GM12878 (cell line): ENCODE measurements around the gene PGC. TPM values are rescaled to one million over a fixed set of nuclear protein-coding genes. Genes with fewer than 3 reads are reported as not detected.

ENCODE experiments used
- ATF3 ChIP-seq: IDR thresholded peaks from 2 replicates; pipeline ENCODE4 v1.6.1; 2011; ENCODE audit warnings: low read depth, mild to moderate bottlenecking, low read length, moderate library complexity, borderline replicate concordance; ENCODE audit errors: extremely low read depth
- FOS ChIP-seq: IDR thresholded peaks from 3 replicates; pipeline ENCODE4 v1.6.1; 2011; ENCODE audit warnings: borderline replicate concordance; ENCODE audit not compliant: insufficient read length; ENCODE audit errors: extremely low read depth
- GATAD2B ChIP-seq: fragments of 450-650 bp; conservative IDR thresholded peaks from 2 replicates; pipeline ENCODE4 v1.6.1; 2017; ENCODE audit warnings: low read depth, mild to moderate bottlenecking, moderate library complexity
- HCFC1 ChIP-seq: fragments of 150-350 bp; IDR thresholded peaks from 2 replicates; pipeline ENCODE4 v1.6.1; 2014; ENCODE audit warnings: low read length
- IRF3 ChIP-seq: fragments of 450-650 bp; IDR thresholded peaks from 2 replicates; pipeline ENCODE4 v1.6.1; 2014; ENCODE audit warnings: mild to moderate bottlenecking
- IRF5 ChIP-seq: fragments of 450-650 bp; IDR thresholded peaks from 2 replicates; pipeline ENCODE4 v1.6.1; 2017; ENCODE audit warnings: borderline replicate concordance
- KAT2A ChIP-seq: conservative IDR thresholded peaks from 2 replicates; pipeline ENCODE4 v1.6.1; 2011; ENCODE audit warnings: low read depth, low read length; ENCODE audit not compliant: control insufficient read depth
- KDM1A ChIP-seq: fragments of 200-600 bp; sonication (generic); IDR thresholded peaks from 2 replicates; pipeline ENCODE4 v1.6.1; 2016; ENCODE audit warnings: borderline replicate concordance
- LARP7 ChIP-seq: fragments of 450-650 bp; IDR thresholded peaks from 2 replicates; pipeline ENCODE4 v1.6.1; 2017; ENCODE audit warnings: mild to moderate bottlenecking
- MEF2B ChIP-seq: fragments of 450-650 bp; IDR thresholded peaks from 2 replicates; pipeline ENCODE4 v1.6.1; 2018; ENCODE audit warnings: mild to moderate bottlenecking, moderate library complexity; ENCODE audit not compliant: partially characterized antibody, poor library complexity, severe bottlenecking
- MTA2 ChIP-seq: fragments of 450-650 bp; IDR thresholded peaks from 2 replicates; pipeline ENCODE4 v1.6.1; 2016; ENCODE audit warnings: low read depth, mild to moderate bottlenecking, moderate library complexity
- NFYB ChIP-seq: IDR thresholded peaks from 2 replicates; pipeline ENCODE4 v1.6.1; 2011; ENCODE audit warnings: low read depth, mild to moderate bottlenecking, low read length, improper control_type of control experiment, moderate library complexity; ENCODE audit not compliant: insufficient read depth
- NR2F1 ChIP-seq: fragments of 450-650 bp; conservative IDR thresholded peaks from 2 replicates; pipeline ENCODE4 v1.6.1; 2017; ENCODE audit warnings: mild to moderate bottlenecking
- PAX5 ChIP-seq: IDR thresholded peaks from 2 replicates; pipeline ENCODE4 v1.6.1; 2011; ENCODE audit warnings: low read depth, low read length, borderline replicate concordance
- PML ChIP-seq: IDR thresholded peaks from 2 replicates; pipeline ENCODE4 v1.6.1; 2012; ENCODE audit warnings: low read length, inconsistent platforms
- POLR2A ChIP-seq: IDR thresholded peaks from 2 replicates; pipeline ENCODE4 v1.6.1; 2011; ENCODE audit warnings: low read depth, mild to moderate bottlenecking, low read length
- POLR2AphosphoS5 ChIP-seq: IDR thresholded peaks from 2 replicates; pipeline ENCODE4 v1.6.1; 2011; ENCODE audit warnings: mild to moderate bottlenecking, low read length, inconsistent platforms
- POU2F2 ChIP-seq: IDR thresholded peaks from 3 replicates; pipeline ENCODE4 v1.6.1; 2011; ENCODE audit warnings: low read depth, mild to moderate bottlenecking, low read length, borderline replicate concordance
- RAD51 ChIP-seq: fragments of 450-650 bp; IDR thresholded peaks from 2 replicates; pipeline ENCODE4 v1.6.1; 2016; ENCODE audit warnings: moderate library complexity, mild to moderate bottlenecking, inconsistent platforms
- RELB ChIP-seq: fragments of 450-650 bp; IDR thresholded peaks from 2 replicates; pipeline ENCODE4 v1.6.1; 2017; ENCODE audit warnings: low read depth, mild to moderate bottlenecking, moderate library complexity
- SIN3A ChIP-seq: IDR thresholded peaks from 2 replicates; pipeline ENCODE4 v1.6.1; 2012; ENCODE audit warnings: low read depth, low read length, improper control_type of control experiment
- SMC3 ChIP-seq: IDR thresholded peaks from 2 replicates; pipeline ENCODE4 v1.6.1; 2011; ENCODE audit warnings: low read length, improper control_type of control experiment, borderline replicate concordance
- USF1 ChIP-seq: IDR thresholded peaks from 2 replicates; pipeline ENCODE4 v1.6.1; 2011; ENCODE audit warnings: borderline replicate concordance, low read depth, mild to moderate bottlenecking, moderate library complexity, mixed read lengths, low read length; ENCODE audit not compliant: insufficient read depth; ENCODE audit errors: extremely low read length
- WRNIP1 ChIP-seq: IDR thresholded peaks from 2 replicates; pipeline ENCODE4 v1.6.1; 2011; ENCODE audit warnings: low read depth, low read length, improper control_type of control experiment, borderline replicate concordance
- ZNF24 ChIP-seq: fragments of 450-650 bp; IDR thresholded peaks from 2 replicates; pipeline ENCODE4 v1.6.1; 2017; ENCODE audit warnings: antibody characterized with exemption, mild to moderate bottlenecking
- polyA plus RNA-seq, 11 experiments: library from polyadenylated mRNA; depleted of rRNA in 4 of 11; unstranded in 6 of 11; stranded (reverse) in 5 of 11; fragments of >200 nt; fragmentation: Nextera tagmentation in 4 of 11; fragmentation: Illumina TruSeq in 1 of 11; extraction: Ambion mirVana in 4 of 11; extraction: Trizol in 1 of 11; gene quantifications; 1 replicate in 1 of 11; 2 replicates in 10 of 11; pipeline versions ENCODE4 v1.2.1 to v1.2.3, GENCODE V29; 2011 to 2016; ENCODE audit warnings: inconsistent platforms in 2 of 11, missing spikeins in 2 of 11, low read depth in 1 of 11
- total RNA-seq, 4 experiments: library from RNA; depleted of rRNA in 3 of 4; stranded (reverse); fragments of >200 nt in 3 of 4; fragmentation: Illumina TruSeq in 1 of 4; extraction: Trizol in 1 of 4; gene quantifications; 2 replicates each; pipeline versions ENCODE4 v1.2.1 to v1.2.3, GENCODE V29; 2013 to 2021

Gene PGC
- total and polyA plus RNA-seq, 10 of the 15 experiments (the other 5 are each of a cell fraction or from before 2014, with no cell fraction given), result 0.26 TPM; not detected in 9

- peak; percentile 10 for TF ChIP-seq SMC3
- 0 out of 2 replicates have a peak, but pooled peaks have one; percentile 28 for TF ChIP-seq ZNF24
- peak; percentile 99 for TF ChIP-seq RELB
- TF ChIP-seq PAX5, result peak; percentile 97
- TF ChIP-seq WRNIP1, result no peak; the same call in 1 of the 2 replicates
- TF ChIP-seq MTA2, result 0 out of 2 replicates have a peak, but pooled peaks have one; percentile 41
- no peak for TF ChIP-seq FOS
- no peak for TF ChIP-seq RAD51
- no peak for TF ChIP-seq IRF3
- TF ChIP-seq ATF3, result peak; percentile 90; the same call in 1 of the 2 replicates
- peak; percentile 81; the same call in 2 of the 3 replicates for TF ChIP-seq POU2F2
- 0 out of 2 replicates have a peak, but pooled peaks have one; percentile 22 for TF ChIP-seq NR2F1
- peak; percentile 25 for TF ChIP-seq MEF2B
- TF ChIP-seq POLR2A, result peak; percentile 89
- TF ChIP-seq NFYB, result no peak
- no peak for TF ChIP-seq KAT2A
- no peak for TF ChIP-seq KDM1A
- TF ChIP-seq GATAD2B, result peak; percentile 59; the same call in 1 of the 2 replicates
- peak; percentile 98 for TF ChIP-seq POLR2AphosphoS5
- 0 out of 2 replicates have a peak, but pooled peaks have one; percentile 19 for TF ChIP-seq LARP7
- peak; percentile 96 for TF ChIP-seq SIN3A
- peak; percentile 90; the same call in 1 of the 2 replicates for TF ChIP-seq PML
- peak; percentile 86 for TF ChIP-seq HCFC1
- no peak for TF ChIP-seq IRF5
- no peak for TF ChIP-seq USF1
Observed at GRCh38 chr6:41787219-41787917, 40.2 kb upstream of the PGC start, which contains the start of gene TOMM6 (continued).
